ENCODE results near the gene INKA2.
A peak's percentile ranks its signal among the peaks of the same experiment; 100 is the strongest.
"Not testable (repeated sequence)": the region's sequence is repeated elsewhere in the genome, so short reads cannot be mapped to it uniquely, and the experiment has no call there.

INKA2 gene

DNA sequence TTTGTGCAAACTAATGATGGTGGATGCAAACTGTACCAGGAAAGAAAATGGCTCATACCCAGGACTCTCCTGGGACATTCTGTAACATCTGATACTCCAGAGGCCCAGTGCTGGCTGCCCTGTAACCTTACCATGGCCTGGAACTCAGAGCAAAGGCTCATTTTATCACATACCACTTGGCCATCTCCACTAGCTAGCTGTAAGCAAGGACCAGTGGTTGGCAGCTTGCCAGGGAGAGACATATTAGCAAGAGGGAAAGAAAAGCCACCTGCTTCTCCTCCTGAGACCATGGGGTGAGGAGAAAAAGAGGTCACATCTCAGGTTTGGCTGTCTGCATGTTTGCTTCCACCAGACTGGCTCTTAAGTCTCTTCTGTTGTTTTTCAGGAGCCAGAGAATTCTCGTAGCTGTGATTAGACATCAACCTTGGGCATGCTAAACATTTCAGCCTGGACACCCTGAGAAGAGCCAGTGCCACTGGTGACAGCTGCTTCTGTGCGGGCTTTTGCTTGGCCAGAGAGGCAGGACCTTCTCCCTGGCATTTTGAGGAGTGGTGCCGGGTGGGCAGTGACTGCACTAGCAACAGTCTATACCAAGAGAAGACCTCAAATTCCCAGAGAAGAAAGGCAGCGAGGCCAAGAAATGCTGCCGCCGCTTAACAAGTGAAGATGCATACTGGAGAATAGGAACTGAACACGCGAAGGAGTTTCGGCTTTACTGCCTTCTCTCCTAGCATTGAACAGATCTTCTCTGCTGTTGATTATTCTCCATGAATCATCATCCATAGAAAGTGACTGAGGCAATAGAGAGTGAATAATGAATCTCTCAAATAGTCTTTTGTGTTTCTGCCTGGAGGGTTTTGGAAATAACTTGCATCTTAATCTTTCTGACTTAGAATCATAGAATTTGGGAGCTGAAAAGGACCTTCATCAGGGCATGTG lies 6.7 kb upstream of the INKA2 start:
- no peak for TF ChIP-seq CTCF (IDR thresholded peaks at IDR 0.05; ENCODE audit: insufficient read depth, low read depth, low read length, missing control alignments)
- DNase-seq (ENCODE audit: low read depth), result peak; percentile 60
- no peak overlapping the region for H3K4me3 ChIP-seq (ENCODE audit: low read length)

- no peak for TF ChIP-seq CTCF (IDR thresholded peaks at IDR 0.05; ENCODE audit: insufficient read depth, low read depth, low read length, missing control alignments)
- DNase-seq (ENCODE audit: low read depth), result no peak
- no peak overlapping the region for H3K4me3 ChIP-seq (ENCODE audit: low read length)
These were observed 4.5 kb upstream of the INKA2 start for GRCh38 chr1:111743679-111744101.

GRCh38 chr1:111742938-111743549 lies 3.8 kb upstream of the INKA2 start:
- no peak overlapping the region for H3K4me3 ChIP-seq (ENCODE audit: low read length)
- TF ChIP-seq CTCF (IDR thresholded peaks at IDR 0.05; ENCODE audit: insufficient read depth, low read depth, low read length, missing control alignments), result no peak
- DNase-seq (ENCODE audit: low read depth), result no peak

DNA sequence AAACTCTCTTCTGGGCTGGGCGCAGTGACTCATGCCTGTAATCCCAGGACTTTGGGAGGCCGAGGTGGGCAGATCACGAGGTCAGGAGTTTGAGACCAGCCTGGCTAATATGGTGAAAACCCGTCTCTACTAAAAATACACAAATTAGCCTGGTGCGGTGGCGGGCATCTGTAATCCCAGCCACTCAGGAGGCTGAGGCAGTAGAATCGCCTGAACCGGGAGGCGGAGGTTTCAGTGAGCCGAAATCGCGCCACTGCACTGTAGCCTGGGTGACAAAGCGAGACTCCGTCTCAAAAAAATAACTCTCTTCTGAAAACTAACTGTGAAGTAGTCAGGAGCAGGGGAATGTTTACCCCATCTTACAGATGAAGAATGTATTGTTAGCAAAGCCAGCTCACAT lies 3.1 kb upstream of the INKA2 start:
- not testable (repeated sequence) for H3K4me3 ChIP-seq (ENCODE audit: low read length); DNase-seq (ENCODE audit: low read depth)

- DNase-seq (ENCODE audit: low read depth), result peak; percentile 61
- H3K4me3 ChIP-seq (ENCODE audit: low read length), result peak overlapping the region; percentile 66
- no peak for TF ChIP-seq CTCF (IDR thresholded peaks at IDR 0.05; ENCODE audit: insufficient read depth, low read depth, low read length, missing control alignments)
These were observed 950 bp upstream of the INKA2 start for GRCh38 chr1:111739925-111740765.

DNA sequence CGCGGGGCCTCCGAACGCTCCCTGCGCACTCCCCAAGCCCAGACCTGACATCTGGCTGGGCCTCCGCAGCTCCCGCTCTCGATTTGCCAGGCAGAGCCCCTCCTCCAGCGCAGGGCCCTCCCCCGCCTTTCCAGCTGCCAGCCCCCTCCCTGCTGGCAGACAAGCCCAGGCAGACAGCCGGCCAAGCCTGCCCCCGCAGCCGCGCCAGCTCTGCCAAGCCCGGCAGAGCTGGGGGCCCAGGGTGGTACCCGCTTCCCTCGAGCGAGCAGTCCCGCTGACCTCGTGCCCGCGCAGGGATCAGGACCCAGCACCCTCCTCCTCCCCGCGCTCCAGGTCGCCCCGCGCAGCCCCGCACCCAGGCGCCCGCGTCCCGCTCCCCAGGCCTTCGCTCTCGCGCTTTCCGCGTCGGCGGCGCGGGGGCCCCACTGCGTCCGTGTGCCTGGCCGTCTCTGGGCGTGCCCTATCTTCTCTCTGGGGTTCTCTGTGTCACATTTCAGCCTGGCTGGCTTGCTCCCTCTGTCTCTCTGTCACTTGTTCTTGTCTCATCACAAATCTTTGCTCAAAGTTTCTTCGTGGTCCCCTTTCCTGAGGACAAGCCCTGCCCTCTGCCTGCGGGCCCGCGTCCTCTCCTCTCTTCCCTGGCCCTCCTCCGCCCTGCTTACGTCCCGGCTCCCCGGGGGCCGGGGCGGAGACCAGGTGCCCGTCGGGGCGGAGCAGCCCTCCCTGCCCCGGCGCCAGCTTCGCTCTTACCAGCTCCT lies 580 bp downstream of the INKA2 start:
- TF ChIP-seq CTCF (IDR thresholded peaks at IDR 0.05; ENCODE audit: insufficient read depth, low read depth, low read length, missing control alignments), result no peak
- H3K4me3 ChIP-seq (ENCODE audit: low read length), result peak overlapping the region; percentile 66
- peak; percentile 93 for DNase-seq (ENCODE audit: low read depth)
